Measurements from ENCODE around the gene DEDD2. TPM values are rescaled to one million over a fixed set of nuclear protein-coding genes. Genes with fewer than 3 reads are reported as not detected.
A peak's percentile ranks its signal among the peaks of the same experiment; 100 is the strongest.

The DEDD2 gene
- total RNA-seq, 1 experiment from 2014 or later: 26.2 TPM

- DNase-seq (ENCODE audit: low read depth): no peak
These were observed 31.8 kb upstream of the DEDD2 start for GRCh38 chr19:42249149-42249750.

- no peak for DNase-seq (ENCODE audit: low read depth)
These were observed 31.0 kb upstream of the DEDD2 start for GRCh38 chr19:42248270-42249148.

GRCh38 chr19:42247640-42248199 lies 30.2 kb upstream of the DEDD2 start:
- DNase-seq (ENCODE audit: low read depth): no peak

- DNase-seq (ENCODE audit: low read depth): peak; percentile 28
These were observed 29.6 kb upstream of the DEDD2 start for GRCh38 chr19:42246922-42247639.

- peak; percentile 74 for DNase-seq (ENCODE audit: low read depth)
These were observed 28.9 kb upstream of the DEDD2 start for GRCh38 chr19:42246143-42246921.

GRCh38 chr19:42245231-42245630 lies 27.8 kb upstream of the DEDD2 start:
- DNase-seq (ENCODE audit: low read depth): no peak

- DNase-seq (ENCODE audit: low read depth): peak; percentile 94
These were observed 27.1 kb upstream of the DEDD2 start for GRCh38 chr19:42244347-42245220.

GRCh38 chr19:42242512-42243409 lies 25.3 kb upstream of the DEDD2 start, which contains the start of gene GSK3A:
Gene GSK3A, minus strand, starts transcription at chr19:42242602. Its CDS starts 137 bp downstream, at chr19:42242465.
- DNase-seq (ENCODE audit: low read depth): peak; percentile 99

GRCh38 chr19:42242069-42242511 lies 24.6 kb upstream of the DEDD2 start:
- no peak for DNase-seq (ENCODE audit: low read depth)

GRCh38 chr19:42241279-42241678 lies 23.8 kb upstream of the DEDD2 start:
- DNase-seq (ENCODE audit: low read depth): no peak

- DNase-seq (ENCODE audit: low read depth): no peak
These were observed 22.2 kb upstream of the DEDD2 start for GRCh38 chr19:42239544-42240220.

- DNase-seq (ENCODE audit: low read depth): no peak
These were observed 17.7 kb upstream of the DEDD2 start for GRCh38 chr19:42235181-42235580.

- DNase-seq (ENCODE audit: low read depth): no peak
These were observed 16.9 kb upstream of the DEDD2 start for GRCh38 chr19:42234364-42234763.

- no peak for DNase-seq (ENCODE audit: low read depth)
These were observed 16.3 kb upstream of the DEDD2 start for GRCh38 chr19:42233678-42234292.

GRCh38 chr19:42233106-42233505 lies 15.6 kb upstream of the DEDD2 start:
- peak; percentile 67 for DNase-seq (ENCODE audit: low read depth)

GRCh38 chr19:42232435-42232834 lies 15.0 kb upstream of the DEDD2 start:
- no peak for DNase-seq (ENCODE audit: low read depth)

GRCh38 chr19:42230571-42230970 lies 13.1 kb upstream of the DEDD2 start:
- DNase-seq (ENCODE audit: low read depth): no peak

GRCh38 chr19:42229855-42230351 lies 12.4 kb upstream of the DEDD2 start:
- DNase-seq (ENCODE audit: low read depth): no peak

Measured in LHCN-M2 (cell line).